ENCODE results near the gene NGFR. TPM values are rescaled to one million over a fixed set of nuclear protein-coding genes. Genes with fewer than 3 reads are reported as not detected.

The NGFR gene
- total RNA-seq, 4 donors from 2014 or later = 3.0 to 40.5 (median 19.1) TPM

DNA sequence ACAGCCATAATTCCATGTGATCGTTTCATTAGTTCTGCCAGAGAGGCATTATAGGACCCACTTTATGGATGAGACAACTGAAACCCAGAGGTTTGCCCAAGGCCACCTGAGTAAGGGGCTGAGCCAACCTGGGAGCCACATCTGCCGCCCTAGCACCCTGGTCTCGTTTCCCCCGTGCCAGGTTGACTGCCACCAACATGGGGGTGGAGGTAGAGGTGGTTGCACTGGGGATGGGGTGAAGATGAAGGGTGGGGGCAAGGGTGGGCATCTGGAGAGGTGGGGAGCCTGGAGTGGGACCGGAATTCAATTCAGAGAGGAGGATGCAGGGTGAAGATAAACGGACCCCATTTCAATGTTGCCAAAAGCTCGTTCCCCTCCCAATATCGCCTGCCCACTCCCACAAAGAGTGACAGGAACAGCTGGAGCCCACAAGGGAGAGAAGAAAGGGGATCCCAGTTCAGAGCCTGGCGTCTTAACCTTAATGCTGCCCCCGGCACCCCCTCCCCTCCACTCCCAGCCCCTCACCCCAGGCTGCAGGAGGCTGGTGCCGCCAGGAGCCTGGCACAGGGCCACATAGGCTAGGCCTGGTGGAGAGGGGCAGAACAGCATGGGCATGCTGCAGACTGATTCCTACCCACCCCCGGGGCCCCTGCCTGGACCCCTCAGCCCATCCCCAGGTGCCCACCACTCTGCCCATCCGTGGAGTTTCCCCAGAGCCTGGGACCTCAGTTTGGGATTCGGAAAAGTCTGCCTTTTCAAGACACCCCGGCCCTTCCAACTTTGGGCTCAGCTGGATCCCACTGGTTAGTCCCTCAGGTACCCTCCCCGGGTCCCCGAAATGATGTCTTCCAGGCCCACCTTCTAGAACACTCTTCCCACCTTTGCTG, 29.6 kb downstream of the NGFR start:
- WGBS, 2 donors = 69 to 84% methylated on average over 17 of the region's 17 CpGs
- DNase-seq (ENCODE audit: low spot score in 2 of 2) = peak in 1 of 2 donors; percentile 81
- no peak overlapping the region for H3K4me3 ChIP-seq (ENCODE audit: low read depth, poor library complexity, severe bottlenecking)
- intact Hi-C loops (cut with DNase I; ENCODE audit: low total_unique reads) = no loop called here
- no peak for TF ChIP-seq POLR2A (IDR thresholded peaks at IDR 0.05)
- no peak for TF ChIP-seq CTCF (IDR thresholded peaks at IDR 0.05)

DNA sequence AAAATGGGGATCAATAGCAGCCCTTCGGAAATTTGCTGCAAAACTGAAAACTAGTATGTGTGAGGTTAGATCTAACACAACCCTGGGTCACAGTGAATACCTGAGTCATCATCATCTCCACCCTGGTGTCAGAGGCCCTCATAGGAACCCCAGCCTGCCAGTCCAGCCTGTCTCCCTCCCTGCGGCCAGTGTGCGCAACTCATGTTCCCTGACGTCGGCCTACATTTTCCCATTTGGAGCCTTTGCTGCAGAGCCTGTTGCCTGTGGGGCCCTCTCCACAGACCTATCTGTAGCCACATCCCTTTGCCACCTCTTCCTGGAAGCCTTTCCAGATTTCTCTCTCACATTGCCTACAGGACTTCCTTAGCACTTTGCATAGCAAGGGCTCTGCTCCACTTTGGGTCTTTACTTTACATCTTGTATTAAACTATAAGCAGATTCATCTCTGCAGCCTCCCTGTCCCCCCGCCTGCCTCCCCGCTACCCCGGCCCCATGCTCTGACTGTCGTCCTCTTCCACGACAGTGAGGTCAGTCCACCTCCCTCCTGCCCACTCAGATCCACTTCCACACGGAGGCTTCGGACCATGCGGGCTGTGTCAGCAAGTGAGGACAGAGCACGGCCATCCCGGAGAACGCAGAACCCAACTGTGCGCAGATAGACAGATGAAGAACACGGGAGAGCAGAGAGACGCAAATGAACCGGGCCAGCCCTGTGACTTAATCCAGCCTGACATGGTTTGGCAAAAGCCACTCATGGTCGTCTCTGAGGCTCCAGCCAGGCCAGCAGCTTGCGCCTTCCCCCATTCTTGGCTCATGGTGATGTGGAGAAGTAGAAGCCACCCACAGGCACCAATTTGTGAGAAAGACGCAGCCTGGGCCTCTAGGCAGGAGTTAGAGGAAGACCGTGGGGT, 31.0 kb downstream of the NGFR start:
- peak in 1 of 2 donors; percentile 74 for DNase-seq (ENCODE audit: low spot score in 2 of 2)
- 75 to 81% methylated on average over 24 of the region's 24 CpGs for WGBS, 2 donors
- intact Hi-C loops (cut with DNase I; ENCODE audit: low total_unique reads) = no loop called here
- TF ChIP-seq POLR2A (IDR thresholded peaks at IDR 0.05) = no peak
- TF ChIP-seq CTCF (IDR thresholded peaks at IDR 0.05) = no peak
- no peak overlapping the region for H3K4me3 ChIP-seq (ENCODE audit: low read depth, poor library complexity, severe bottlenecking)

DNA sequence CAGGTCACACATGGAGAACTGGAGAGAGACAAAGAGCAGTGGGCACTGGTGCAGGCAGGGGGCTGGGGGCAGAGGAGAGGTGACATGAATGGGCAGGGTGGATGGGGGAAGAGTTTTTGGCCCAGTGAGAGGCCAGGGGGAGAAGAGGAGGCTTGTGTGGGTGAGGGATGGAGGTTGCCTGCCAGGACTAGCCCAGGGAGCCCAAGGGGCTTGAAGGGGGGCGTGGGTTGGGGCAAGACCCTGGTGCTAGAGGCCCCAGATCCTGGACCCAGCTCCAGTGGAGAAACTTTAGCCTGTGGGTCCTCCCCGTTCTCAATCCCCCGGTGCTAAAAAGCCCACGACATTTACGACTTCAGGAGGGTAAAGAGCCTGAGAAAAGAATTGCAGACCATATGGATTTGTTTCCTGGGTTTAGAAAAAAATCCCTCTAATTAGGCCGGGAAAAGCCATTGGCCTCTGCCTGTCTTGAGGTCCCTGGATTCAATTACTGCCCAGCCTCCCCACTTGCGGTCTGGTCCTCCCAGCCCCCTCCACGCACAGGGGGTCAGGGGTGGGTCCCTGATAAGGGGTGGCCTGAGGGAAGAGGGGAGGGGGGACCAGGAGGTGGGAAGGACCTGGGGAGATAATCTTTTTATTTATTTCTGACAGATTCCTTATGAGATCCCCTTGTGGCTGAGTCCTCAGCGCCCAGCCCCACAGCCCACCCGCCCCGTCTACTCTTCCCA, 33.0 kb downstream of the NGFR start:
- peak in 1 of 2 donors; percentile 56 for DNase-seq (ENCODE audit: low spot score in 2 of 2)
- 73 to 77% methylated on average over 11 of the region's 11 CpGs for WGBS, 2 donors
- TF ChIP-seq POLR2A (IDR thresholded peaks at IDR 0.05) = no peak
- TF ChIP-seq CTCF (IDR thresholded peaks at IDR 0.05) = no peak
- intact Hi-C loops (cut with DNase I; ENCODE audit: low total_unique reads) = no loop called here
- no peak overlapping the region for H3K4me3 ChIP-seq (ENCODE audit: low read depth, poor library complexity, severe bottlenecking)

DNA sequence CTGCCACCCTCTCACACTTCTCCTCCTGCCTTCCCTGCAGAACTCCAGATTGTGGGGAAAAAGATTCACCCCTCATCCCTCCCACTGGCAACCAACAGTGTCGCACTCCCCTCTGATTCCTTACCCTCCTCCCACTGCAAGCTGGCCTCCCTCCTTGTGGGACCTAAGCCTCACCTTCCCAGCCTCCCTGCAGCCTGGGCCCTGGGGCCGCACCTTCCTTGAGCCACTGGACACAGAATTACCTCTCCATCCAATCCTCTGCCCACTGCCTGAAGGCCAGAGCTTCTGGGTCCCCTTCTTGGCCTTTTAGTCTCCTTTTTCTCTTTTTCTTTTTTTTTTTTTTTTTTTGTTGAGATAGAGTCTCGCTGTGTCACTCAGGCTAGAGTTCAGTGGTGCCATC, 33.9 kb downstream of the NGFR start:
- peak in 1 of 2 donors; percentile 48 for DNase-seq (ENCODE audit: low spot score in 2 of 2)
- TF ChIP-seq POLR2A (IDR thresholded peaks at IDR 0.05) (no peak), CTCF (IDR thresholded peaks at IDR 0.05) (no peak)
- intact Hi-C loops (cut with DNase I; ENCODE audit: low total_unique reads) = no loop called here
- no peak overlapping the region for H3K4me3 ChIP-seq (ENCODE audit: low read depth, poor library complexity, severe bottlenecking)
- 96 to 98% methylated on average over 3 of the region's 3 CpGs for WGBS, 2 donors

DNA sequence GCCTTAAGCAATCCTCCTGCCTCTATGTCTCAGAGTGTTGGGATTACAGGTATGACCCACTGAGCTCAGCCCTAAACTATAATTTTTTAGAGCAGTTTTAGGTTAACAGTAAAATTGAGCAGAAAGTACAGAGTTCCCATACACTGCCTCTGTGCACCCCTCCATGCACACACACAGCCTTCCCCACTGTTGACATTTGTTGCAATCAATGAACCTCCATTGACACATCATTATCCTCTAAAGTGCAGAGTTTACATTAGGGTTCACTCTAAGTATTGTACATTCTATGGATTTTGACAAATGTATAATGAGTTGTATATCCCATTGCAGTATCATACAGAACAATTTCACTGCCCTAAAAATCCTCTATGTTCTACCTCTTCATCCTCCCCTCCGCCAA, 35.0 kb downstream of the NGFR start:
- no peak for DNase-seq (ENCODE audit: low spot score in 2 of 2)
- intact Hi-C loops (cut with DNase I; ENCODE audit: low total_unique reads) = no loop called here
- no peak overlapping the region for H3K4me3 ChIP-seq (ENCODE audit: low read depth, poor library complexity, severe bottlenecking)
- 96 to 100% methylated on average over 1 of the region's 1 CpG for WGBS, 2 donors
- no peak for TF ChIP-seq CTCF (IDR thresholded peaks at IDR 0.05)
- no peak for TF ChIP-seq POLR2A (IDR thresholded peaks at IDR 0.05)

All from lower leg skin (tissue), 4 donors.